Measurements from ENCODE around the gene CMBL.

- TF ChIP-seq POLR2AphosphoS5 (IDR thresholded peaks at IDR 0.05) (no peak), CTCF (IDR thresholded peaks at IDR 0.05) (no peak), POLR2A (IDR thresholded peaks at IDR 0.05) (no peak)
Measured at GRCh38 chr5:10328323-10328722, 20.6 kb upstream of the CMBL start.
